ENCODE measurements around the gene TBL1XR1.

The TBL1XR1 gene

DNA sequence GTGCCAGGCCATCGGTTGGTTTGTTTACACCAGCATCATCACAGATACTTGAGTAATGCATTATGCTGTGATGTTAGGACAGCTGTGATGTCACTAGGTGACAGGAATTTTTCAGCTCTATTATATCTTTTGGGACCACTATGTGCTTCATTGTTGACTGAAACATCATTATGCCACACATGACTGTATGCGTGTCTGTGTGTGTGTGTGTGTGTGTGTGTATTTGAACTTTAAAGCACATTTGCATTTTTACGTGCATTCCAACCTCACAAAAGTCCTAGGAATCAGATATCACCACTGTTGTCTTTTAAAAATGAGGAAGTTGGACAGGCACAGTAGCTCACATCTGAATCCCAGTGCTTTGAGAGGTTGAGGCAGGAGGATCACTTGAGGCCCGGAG is 223.0 kb downstream of the TBL1XR1 start:
- in situ Hi-C loops (cut with MboI; ENCODE audit: low sequenced_read_pairs), result no loop called here

GRCh38 chr3:176971613-176972174 is 225.6 kb downstream of the TBL1XR1 start:
- in situ Hi-C loops (cut with MboI; ENCODE audit: low sequenced_read_pairs), result no loop called here

DNA sequence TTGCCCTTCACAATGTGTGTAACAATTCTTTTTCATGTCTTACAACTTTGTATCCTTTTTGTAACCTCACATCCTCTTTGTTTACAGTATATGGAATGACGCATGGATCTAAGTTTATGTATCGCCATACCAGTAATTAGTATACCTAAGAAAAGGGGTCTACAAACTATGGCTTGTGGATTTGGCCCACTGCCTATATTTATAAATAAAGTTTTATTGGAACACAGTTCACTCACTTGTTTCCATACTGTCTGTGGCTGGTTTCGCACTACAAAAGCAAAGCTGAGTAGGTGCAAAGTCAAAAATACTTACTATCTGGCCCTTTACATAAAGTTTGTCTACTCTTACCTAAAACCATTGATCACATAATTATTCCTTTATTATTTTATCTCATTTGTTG is 226.5 kb downstream of the TBL1XR1 start:
- in situ Hi-C loops (cut with MboI; ENCODE audit: low sequenced_read_pairs), result no loop called here

DNA sequence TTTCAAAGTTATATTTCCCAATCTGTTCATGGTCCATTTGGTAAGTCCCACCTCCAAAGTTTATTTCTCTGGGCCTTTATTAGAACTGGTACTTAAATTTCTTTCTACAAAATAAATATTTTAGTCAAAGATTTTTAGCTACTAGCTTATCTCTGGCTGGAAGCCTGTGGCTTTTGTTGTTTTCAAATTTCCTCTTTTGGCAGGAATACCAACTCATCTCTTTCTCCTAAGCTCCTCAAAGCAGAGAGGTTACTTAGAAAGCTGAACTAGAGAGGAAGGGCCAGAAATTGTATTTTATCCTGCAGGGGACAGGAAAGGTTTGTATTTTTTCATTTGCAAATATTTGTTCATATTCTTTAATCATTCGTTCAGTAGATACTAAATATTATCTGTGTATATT is 227.8 kb downstream of the TBL1XR1 start:
- in situ Hi-C loops (cut with MboI; ENCODE audit: low sequenced_read_pairs), result no loop called here

Measured in HL-60/S4 (cell line).